ENCODE results near the gene AMPD2.

The AMPD2 gene

DNA sequence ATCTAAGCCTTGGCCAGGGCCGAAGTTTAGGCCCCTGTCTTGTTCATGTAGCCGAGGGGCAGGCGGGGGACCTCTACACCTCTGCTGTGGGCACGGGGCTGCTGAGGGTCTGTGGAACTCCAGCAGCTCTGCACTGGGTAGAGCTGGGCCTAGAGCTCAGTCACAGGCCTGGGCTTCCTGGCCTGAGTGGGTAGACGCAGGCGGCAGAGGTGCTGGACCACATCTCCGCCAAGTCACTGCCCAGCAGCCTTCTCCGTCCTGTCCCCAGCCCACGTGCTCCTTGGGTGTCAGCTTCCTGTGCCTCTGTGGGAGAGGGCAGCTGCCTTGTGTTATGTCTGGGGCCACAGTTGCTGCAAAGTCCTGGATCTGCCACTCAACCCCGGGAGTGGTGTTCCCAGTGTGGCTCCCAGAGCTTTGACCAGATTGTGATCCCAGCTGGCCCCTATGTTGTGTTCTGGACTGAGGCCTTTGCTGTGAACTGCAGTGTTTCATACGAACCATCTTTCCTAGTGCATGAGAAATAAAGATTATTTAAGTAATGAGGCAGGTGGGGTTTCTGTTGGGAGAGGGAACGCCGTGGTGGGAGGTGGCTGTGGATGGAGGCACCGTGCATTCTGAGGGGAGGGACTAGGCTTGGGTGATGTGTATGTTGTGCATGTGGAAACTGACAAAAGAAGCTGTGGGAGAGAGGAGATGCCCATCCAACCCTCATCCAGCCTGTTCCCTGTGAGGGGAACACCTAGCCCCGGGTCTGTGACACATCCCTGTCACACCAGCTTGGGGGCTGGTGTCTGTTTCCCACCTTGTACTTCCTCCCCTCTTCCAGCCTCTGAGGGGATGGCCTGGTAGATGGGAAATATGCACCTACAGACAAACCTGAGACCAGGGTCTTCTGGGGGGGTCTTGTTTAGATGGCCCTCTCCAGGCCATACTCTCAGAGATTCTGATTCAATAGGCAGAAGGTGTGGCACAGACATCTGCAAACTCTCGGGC, 12.2 kb downstream of the AMPD2 start:
- DNase-seq = no peak

DNA sequence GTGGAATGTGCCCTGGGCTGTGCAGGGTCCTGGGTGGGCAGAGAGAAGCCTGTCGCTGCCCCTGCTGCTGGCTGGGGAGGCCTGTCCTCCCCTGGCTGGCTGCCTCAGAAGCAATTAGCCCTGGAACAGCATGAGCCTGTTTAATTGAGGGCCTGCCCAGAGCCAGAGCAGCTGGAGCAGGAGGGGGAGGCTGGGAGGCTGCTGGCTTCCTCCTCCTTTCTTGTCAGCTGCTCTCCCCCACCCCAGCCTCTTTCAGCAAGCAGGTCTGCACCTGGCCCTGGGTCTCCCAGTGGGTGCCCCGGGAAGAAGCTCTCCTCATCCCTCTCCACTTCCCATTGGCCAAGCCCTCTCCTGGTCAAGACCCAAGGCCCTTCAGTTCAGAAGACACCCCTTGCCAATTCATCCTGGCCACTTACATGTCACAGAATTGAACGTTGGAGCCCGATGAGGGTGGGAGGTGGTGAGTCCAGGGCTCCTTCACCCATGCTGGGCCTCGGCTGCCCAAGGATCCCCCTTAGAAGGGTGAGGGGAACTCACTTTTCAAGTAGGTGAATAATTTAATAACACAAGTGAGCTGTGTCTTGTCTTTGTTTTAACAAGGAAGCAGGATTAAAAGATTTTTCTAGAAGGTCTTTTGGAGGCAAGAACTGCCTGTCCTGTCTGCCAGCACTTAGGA, 13.2 kb downstream of the AMPD2 start:
- no peak for DNase-seq

DNA sequence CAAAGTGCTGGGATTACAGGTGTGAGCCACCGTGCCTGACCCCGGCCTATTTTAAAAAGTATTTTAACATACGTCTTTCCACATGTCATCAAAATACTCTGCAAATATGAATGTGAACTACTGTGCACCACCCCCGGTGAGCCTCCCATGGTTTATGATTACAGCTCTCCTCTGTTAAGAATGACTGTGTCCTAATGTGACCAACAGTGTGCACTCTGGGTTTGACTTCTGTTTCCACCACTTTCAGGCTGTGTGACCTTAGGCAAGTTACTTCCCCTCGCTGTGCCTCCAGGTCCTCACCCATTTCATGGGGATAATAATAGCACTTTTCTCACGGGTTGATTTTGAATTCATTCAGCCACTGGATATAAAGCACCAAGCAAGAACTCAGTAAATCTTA, 14.7 kb downstream of the AMPD2 start:
- no peak for DNase-seq

DNA sequence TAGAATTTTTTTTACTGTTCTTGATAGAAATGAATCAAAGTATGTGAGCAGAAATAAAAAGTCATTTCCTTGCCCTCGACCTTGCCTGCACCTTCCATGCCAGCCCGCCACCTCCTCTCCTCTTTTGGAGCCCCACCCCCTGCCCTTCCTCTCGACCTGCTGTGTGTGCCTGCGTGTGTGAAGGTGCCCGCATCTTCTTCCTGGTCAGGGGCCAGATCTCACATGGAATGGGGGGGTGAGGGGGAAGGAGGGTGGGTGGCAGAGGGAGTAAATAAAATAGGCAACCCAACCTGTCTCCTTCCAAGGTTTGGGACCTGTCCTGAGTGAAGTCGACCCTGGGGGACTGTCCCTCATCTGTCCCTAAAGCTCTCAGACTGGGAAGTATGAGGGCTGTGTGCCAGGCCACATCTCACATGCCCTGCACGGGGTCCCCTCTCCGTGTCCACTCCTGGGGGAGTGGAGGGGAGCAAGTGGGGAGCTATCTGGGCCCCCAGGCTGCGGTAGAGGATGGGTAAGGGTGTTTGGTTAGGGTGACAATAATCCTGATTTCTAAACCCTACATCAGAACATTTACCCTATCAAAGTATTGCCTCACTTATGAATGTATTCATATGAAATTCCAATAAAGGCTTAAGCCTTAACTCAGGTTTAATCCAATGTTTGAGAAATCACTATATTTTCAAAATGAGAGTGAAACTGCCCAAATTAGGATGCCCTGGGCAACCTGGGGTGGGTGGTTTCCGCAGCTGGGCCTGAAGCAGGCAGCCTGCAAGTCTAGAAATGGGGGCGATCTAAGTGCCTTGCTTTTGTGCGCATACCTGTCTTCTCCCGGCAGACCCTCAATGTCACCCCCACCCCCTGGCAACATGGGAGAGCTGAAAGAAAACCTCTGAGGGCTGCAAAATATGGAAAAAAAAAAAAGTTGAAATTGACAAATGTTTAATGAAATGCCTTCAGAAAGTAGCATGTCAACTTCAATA, 15.4 kb downstream of the AMPD2 start:
- DNase-seq = no peak

DNA sequence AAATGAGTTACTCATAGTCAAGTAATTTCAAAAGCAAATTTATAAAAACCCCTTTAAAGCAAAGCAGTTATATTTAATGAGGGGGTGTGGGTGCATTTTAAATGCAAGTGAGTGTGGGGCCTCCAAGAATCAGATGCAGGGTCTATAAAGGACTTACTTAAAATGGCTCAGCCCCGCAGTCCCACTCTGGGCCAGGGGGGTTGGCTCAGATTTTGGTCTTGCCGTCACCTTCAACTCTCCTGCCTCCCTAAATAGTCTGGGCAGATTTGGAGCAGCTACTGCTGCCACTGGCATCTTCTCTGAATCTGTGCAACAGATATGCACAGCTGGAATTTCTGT, 16.2 kb downstream of the AMPD2 start:
- DNase-seq = no peak

DNA sequence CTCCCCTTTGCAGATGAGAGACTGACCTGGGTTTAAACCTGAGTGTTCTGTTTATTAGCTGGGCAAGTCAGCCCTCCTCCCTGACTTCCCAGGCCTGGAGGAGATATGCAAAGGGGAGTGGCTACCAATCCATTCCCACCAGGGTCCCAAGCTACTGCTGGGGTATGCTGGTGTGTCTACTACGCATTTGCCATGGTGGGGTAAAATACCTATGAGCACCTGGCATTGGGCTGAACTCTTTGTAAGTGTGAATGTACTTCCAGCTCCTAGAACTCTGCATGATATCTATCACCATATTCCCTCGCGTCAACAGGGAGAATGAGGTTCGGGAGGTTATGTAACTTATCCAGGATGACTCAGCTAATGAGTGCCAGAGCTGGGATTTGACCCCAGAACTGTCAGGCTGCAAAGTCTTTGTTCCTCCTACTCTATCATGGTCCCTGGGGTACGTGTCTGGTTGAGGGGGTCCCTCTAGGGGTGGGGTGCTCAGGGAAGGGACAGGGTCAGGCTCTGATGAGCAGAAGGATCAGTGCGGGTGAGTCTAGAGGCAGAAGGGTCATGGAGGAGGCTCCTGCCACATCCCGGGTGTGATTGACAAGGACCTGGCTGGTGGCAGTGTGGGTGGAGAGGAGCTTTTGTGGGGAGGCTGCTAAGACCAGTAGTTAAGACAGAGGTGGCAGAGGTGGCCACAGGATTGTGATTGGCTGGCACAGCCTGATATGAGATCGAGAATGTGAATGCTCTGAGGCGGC, 16.7 kb downstream of the AMPD2 start:
- no peak for DNase-seq

DNA sequence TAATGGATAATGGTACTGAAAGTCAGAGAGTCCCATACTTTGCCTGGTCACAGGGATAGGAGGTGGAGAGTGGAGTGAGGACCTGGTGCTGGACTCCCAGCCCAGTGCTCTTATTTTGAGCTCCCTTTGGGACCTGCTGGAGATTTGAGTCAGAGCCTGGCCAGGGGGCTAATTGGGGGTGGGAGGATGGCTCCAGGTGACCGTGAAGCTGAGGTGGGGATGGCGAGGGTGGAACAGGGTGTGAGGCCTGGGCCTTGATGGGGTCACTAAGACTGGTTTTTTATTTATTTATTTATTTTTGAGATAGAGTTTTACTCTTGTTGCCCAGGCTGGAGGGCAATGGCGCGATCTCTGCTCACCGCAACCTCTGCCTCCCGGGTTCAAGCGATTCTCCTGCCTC, 17.8 kb downstream of the AMPD2 start:
- no peak for DNase-seq

DNA sequence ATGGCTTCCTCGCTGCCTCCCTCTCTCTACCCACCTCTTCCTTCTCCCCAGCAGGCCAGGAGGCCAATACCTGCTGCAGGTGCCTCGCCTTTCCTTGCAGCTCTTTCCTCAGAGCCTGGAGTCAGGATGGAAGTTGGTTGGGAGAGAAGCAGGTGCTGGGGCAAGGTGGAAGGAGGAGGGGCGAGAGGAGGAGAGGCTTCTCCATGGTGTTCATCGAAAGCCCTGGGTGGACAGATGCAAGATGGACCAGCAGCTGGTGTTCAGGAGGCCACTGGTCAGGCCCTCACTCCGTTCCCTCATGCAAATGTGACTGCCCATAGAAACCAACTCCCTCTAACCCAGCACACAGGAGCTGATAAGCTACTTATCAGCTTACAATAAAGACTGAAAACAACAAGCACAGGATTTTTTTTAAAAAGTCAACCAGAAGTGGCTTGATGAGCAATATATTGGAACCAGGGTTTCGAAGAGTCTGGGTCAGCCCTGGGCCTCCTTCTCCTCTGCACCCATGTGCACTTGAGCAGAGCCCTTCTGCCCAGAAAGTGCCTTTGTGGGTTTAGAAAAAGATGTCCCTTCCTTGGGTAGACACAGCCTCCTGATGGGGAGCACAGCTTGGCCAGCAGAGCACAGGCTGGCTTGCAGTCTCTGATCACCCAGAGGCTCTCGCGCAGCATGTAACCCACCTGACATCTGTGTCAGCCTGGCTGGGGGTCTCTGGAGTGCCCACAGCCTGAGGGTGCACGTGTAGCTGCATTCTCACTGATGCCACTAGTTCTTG, 19.6 kb downstream of the AMPD2 start:
- DNase-seq = no peak

DNA sequence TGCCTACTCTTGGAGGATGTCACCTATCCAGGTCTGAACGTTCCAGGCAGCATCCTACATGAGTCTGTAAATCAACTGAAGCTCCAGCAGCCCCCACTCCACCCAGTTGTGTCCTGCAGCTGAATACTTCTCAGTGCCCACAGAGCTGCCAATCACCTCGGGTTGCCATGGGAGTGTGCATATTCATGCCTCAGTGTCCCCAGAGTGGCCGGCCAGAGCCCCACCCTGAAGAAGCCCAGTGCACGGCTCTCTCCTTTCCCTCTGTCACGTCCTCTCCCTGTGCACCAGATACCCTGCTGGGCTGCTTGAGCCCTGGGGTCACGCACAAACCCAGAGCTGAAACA, 20.2 kb downstream of the AMPD2 start:
- no peak for DNase-seq

DNA sequence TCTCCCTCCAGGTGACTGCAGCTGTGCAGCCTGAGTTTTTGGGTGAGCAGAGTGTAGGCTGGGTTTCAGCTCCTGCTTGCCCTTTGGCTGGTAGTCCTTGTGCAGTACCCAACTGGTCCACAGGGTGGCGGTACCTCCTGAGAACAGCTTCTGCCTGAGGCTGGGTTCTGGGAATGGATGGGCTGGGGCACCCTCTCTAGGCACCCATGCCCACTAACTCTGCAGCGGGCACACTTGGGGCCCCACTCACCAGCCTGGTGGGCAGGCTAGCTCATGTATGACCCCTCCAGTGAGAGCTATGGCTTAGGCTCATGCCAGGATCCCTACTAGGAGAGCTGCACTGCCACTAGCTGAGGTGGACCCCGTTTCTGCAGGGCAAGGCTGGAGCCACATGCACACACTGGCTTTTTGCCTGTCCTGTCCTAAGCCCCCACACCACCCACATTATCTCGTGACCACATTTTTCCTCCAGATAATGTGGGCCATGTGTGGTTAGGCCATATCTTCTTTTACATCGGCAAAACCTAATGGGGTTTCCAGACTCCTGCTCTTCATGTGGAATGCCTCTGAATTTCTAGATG, 20.7 kb downstream of the AMPD2 start:
- no peak for DNase-seq

DNA sequence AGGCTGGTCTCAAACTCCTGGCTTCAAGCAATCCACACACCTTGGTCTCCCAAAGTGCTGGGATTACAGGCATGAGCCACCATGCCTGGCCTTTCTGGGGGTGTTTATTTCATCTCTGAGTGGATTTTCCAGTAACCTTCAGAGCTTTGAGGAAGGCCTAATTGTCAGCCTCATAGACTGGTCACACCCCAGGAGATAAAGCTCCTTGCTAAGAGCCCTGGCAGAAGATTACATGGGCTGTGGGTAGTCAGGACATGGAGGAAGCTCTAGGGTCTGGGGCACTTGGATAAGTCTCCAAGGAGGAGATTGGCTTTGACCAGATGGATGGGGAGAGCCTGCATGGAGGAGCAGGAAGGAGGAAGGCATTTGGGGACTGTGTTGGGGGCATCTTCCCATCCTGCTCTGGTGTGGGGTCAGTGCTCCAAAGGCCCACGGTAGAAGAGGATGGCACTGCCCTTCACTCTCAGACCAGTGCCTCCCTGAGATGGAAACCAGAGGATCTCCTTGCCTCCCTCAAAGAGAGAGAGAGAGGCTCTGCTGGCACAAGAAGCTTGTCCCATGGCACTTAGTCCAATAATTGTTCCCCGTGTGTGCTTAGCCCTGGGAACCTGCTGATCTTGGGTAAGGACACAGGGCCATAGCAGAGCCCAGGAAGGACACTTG, 21.6 kb downstream of the AMPD2 start:
- no peak for DNase-seq

DNA sequence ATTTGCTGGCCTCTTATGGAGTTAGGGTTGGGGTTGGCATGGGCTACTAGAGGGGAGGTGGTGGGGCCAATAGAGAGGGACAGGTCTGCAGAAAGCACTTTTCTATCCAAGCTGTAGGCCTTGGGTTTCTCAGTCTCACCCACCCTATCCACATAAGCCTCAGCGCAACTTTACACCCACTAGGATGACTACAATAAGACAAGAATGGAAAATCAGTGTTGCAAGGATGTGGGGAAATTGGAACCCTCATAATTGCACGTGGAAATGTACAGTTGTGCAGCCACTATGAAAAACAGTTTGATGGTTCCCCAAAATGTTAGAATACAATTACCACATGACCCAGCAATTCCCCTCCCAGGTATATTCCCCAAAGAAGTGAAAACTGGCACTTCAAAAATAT, 22.2 kb downstream of the AMPD2 start:
- no peak for DNase-seq

DNA sequence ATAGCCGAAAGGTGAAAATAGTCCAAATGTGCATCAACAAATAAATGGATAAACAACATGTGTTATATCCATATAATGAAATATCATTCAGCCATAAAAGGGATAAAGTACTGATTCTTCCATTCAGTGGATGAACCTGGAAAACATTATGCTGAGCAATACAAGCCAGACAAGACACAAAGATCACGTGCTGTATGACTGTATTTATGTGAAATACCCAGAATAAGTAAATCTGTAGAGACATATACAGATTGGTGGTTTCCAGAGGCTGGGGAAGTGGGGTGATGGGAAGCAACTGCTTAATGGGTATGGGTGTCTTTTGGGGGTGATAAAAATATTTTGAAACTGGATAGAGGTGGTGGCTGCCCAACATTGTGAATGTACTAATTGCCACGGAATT, 23.0 kb downstream of the AMPD2 start:
- no peak for DNase-seq

DNA sequence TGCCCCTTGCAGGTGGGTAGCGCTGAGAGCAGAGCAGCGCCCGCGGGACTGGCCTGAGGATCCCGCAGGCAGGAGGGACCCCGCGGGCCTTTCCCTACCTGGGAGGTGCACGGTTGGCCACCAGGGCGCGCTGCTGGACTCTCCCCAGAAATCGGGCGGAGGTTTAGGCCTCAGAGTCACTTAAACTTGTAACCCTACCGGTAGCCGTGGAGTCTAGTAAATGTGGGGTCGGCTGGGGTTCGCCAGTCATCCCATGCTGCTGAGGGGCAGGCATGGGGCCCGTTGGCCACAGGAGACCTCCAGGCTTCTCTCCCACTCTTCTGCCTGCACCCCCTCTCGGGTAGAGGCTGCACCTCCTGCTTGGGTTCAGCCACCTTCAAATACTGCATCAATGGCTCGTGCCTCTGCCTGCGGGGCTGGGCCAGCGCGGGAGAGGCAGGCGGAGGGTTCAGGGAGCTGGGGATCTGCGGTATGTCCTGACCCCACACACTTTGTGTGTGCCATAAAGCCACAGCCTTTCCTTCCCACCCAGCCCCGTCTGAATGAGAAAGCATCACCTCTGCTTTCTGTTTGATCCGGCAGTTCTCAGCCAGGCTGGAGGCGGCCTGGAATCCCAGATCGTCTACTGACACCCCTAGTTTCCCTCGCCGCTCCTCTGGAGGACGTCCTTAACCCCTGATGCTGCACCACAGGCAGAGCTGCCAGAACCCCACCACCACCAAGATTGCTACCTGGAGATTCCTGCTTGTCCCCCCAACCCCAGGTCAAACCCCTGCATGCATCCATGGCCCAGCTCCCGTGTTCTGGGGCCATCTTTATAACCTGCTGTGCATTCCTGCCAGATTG, 24.0 kb downstream of the AMPD2 start:
- peak; percentile 12 for DNase-seq

DNA sequence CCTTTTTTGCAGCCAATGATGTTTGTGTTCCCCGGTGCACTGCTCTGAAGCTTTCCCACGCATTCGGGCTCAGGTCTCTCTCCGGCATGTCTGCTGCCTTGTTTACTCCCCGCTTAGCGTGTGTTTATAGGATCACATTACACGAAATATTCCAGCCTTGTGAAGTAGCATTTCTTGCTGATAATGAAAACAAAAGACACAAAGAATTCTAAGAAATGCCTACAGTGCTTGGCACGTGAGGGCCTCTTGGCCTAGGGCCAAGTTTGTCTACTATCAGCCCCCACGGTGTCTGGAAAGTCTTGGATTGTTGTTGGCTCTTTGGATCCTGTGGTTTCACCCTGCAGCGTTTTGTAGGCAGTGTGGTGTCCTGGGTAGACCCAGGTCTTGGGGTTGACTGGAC, 25.0 kb downstream of the AMPD2 start:
- no peak for DNase-seq

DNA sequence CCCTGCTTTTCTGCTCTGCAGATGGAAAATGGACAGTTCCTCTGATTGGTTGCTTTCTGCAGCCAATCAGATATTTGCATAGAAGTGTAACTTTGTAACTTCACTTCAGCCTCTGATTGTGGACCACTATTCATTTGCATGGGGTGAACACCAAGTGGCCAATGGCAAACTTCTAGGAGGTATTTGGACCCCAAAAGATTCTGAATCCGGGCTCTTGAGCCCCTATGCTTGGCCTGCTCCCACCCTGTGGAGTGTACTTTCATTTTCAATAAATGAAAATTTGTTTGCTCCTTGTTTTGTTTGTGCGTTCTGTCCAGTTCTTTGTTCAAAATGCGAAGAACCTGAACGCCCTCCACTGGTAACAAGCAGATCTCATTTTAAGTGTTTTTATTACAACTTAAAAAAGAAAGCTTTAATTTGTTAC, 29.9 kb downstream of the AMPD2 start:
- DNase-seq = no peak

DNA sequence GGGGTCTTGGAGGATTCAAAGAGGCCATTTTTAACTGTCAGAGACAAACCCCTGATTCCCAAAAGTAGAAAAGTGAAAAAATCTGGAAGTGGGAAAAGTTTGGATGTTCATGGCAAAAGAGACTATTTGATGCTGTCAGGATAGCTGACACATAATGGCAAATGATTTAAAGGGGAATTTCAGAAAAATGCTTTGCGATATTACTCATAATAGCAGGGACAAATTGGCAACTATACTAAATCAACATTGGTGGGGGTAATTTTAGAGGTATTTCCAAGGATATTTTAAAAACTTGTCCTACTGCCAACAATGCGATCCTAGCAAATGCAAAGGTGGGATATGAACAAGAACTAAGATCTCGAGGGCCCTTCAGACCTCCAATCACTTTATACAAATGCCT, 31.0 kb downstream of the AMPD2 start:
- no peak for DNase-seq

DNA sequence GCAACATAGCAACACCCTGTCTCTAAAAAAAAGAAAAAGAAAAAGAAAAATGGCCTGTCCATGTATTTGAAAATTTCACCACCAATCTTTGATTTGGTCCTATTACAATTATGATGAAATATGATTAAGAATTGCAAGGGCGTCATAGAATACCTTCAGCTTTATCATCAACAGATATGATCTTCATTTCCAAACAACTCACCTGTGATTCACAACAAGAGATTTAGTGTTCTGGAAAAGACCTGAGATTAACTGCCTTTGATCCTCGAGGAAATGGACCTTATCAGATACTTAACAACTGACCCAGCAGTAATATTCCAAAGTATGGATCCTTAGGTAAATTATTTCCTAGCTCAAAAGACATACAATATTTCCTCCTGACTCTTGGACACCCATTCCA, 32.8 kb downstream of the AMPD2 start:
- no peak for DNase-seq

DNA sequence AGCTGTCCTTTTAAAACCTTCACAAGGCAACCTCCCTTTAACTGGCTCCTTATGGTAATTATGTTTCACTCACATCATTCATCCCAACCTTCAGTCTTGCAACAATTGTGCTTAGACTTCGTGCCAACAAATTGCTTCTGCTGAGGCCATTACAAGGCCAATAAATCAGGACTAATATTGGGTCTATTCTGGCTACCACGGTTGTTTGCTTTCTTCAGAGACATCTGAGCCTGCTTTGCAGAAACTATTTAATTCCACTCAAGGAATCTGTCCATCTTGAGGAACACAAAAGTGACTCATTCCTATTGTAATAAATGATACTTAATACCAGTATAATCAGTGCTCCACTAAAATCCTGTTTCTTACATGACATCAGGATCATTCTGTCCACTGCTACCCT, 33.7 kb downstream of the AMPD2 start:
- DNase-seq = no peak

DNA sequence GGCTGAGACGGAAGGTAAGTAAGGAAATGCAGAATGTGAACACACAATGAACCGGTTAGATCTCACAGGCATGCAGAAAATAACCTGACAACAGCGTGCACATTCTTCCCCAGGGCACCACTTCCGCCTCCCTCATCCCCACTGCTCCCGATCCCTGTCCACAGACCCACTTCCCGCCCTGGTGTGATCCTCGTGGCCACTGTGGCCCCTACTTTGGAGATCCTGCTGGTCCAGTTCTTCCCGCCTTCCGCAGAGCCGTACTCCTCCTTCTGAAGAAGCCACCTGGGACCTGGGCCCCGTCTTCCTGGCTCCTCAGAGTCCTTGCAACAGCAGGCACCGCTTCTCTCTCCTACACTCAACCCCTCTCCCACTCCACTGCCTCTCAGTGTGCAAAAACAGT, 34.9 kb downstream of the AMPD2 start:
- no peak for DNase-seq
